Kidney tubule cell (primary cell): ENCODE results near the gene PBX3.
A peak's percentile ranks its signal among the peaks of the same experiment; 100 is the strongest.

ENCODE experiments used
- DNase-seq: peaks from one replicate; pipeline ENCODE4 v3.0.0-alpha.2; 2018; ENCODE audit warnings: low spot score

PBX3 gene

DNA sequence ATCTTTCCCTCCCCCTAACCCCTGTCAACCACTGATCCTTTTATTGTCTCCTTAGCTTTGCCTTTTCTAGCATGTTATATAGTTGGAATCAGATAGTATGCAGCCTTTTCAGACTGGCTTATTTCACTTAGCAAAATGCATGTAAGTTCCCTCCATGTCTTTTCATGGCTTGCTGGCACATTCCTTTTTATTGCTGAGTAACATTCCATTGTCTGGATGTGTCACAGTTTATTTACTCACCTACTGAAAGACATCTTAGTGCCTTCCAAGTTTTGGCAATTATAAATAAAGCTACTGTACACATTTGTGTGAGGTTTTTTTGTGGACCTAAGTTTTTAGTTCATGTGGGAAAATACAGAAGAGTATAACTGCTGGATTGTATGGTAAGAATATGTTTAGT is 230.1 kb downstream of the PBX3 start:
- DNase-seq = peak; percentile 9

DNA sequence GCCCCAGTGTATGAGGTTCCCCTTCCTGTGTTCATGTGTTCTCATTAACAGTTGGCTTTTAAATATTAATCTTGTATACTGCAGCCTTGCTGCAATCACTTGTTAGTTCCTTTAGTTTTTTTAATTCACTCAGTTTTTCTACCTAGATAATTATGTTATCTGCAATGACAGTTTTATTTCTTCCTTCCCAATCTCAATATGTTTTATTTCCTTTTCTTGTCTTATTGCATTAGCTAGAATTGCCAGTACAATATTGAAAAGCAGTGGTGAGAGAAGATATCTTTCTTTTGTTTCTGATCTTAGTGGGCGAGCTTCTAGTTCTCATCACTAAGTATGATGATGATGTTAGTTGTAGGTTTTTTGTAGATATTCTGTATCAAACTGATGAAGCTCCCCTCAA is 232.2 kb downstream of the PBX3 start:
- DNase-seq = no peak

DNA sequence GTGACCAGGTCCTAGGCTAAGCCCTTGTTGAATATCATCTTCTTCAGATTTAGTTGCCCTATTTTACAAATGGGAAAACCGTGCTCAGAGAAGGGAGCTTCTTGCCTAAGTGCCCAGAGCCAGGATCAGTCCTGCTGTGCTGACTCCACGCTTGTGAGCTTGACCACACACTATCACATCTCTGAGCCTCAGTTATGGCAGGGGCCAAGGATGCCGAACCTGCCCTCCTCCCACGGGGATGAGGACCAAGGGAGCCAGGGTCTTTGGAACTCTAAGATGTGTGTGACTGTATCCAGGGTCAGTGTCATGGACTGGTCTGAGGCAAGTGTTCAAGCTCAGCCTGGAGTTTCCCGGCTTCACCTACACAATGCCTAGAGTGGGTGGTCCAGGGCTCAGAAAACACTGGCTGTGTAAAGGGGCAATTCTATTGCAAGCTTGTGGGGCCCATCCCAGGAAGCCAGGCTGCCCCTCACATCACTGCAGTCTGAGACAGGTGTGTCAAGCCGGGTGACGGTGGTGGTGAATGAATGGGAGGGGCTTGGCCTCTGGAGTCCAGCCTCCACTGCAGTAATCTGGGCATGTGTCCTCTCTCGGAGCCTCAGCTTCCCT is 235.7 kb downstream of the PBX3 start:
- DNase-seq = no peak

DNA sequence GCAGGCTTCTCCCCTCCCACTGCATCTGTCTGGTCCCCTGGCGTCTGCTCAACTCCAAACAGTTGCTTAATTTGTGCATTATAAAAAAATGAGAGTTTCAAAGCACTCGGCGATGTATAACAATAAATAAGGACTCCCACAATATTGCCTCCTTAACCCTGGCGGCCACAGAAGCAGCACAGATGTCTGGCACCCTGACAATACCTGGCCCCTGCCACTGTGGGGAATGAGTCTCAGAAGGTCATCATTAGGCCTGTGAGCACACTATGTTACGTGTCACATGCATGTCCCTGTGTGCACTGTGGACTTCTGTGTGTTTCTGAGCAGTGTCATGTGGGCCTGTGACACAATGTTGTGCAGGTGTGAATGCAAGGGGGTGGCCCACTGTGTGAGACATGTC is 236.5 kb downstream of the PBX3 start:
- no peak for DNase-seq

DNA sequence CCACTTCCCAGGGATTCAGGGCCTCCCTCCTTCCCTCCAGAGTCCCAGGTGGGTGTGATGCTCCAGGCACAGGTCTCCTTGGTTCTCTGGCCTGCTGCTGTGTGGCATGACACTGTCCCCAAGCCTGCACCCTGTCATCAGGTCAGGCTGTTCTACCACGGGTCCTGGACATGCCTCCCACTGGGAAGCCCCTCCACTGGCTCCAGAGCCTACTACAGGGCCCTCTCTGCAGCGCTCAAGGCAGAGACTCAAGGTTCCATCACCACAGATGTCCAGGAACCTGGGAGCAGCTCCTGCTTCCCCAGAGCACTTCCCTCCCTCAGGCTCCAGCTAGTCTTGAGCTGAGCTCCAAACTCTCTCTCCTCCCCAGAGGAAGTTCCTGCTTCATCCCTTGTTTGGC is 237.3 kb downstream of the PBX3 start:
- no peak for DNase-seq

DNA sequence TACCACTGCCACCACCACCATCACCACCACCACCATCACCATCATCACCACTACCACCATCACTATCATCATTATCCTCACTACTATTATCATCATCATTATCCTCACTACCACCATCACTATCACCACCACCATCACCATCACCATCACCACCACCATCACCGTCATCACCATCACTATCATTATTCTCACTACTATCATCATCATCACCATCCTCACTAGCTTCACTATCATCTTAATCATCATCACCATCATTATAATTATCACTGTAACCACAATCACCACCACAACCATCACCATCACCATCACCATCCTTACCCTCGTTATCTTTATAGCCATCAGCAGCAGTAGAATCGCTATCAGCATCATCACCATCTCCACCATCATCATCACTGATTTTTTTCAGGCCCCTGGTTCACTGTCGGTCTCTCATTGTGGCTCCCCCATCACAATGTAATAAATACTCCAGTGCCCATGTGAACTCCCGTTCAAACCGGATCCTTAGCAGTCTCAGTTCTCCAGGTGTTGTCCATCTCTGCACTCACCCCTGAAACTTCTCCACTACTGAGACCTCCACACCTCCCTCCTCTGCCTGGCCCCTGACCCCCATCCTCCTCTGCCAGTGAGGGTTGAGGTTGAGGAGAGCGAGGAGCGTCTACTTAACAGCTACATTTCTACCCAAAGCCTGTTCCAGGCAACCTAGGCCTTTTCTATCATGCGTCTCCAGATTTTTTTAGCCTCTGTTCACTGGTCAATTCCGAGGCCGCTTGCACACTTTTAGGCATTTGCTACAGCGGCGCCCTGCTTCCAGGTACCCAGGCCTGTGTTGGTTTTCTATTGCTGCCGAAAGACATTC is 238.2 kb downstream of the PBX3 start:
- DNase-seq = no peak

DNA sequence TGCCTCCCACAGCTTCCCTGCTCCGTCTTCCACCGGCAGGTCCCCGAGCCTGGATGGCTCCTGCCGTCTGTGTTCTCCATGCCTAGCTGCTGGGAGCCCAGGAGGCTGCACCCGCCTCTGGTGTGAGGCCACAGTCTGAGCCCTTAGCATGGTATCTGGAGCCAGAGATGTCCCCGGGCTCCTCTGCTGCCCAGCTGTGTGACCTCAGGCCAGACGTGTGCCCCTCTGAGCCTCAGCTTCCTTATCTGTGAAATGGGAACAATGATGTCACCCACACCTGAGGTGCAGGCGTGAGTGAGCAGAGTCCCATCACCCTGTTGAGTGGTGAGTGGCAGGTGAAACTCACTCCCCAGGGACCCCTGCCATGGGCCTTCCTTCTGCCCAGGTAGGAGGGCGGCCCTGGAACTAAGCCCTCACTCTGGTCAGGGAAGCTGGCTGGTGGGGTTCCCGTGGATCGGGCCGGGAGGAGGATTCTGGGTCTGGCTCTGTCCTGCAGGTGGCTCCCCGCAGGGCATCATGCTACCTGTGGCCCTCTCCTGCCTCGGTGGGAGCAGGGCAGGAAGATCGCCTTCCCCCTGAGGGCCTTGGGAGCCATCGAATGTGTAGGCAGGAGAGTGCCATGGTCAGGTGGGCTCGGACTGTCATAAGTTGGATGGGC is 239.0 kb downstream of the PBX3 start:
- no peak for DNase-seq

- DNase-seq = no peak
These were observed 239.8 kb downstream of the PBX3 start for GRCh38 chr9:125986966-125987365.

DNA sequence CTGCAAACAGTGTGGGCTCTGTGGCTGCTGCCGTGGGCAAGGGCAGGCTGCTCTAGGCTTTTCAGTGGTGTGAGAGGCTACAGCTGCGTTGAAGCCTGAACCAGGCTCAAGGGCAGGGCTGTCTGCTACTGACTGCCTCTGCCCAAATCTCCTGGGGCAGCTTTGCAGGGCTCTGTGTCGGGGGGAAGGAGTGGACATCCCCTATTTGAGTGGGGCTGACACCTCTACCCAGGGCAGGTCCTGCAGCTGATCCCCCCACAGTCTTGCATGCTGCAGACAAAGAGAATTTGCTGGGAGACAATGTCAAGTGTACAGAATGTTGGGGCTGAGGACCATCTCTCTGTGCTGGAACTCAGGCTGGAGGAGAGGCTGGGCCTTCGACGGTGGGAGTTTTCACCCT is 240.2 kb downstream of the PBX3 start:
- DNase-seq = no peak

- DNase-seq = no peak
These were observed 241.4 kb downstream of the PBX3 start for GRCh38 chr9:125988479-125989050.

- no peak for DNase-seq
These were observed 241.9 kb downstream of the PBX3 start for GRCh38 chr9:125989090-125989501.

DNA sequence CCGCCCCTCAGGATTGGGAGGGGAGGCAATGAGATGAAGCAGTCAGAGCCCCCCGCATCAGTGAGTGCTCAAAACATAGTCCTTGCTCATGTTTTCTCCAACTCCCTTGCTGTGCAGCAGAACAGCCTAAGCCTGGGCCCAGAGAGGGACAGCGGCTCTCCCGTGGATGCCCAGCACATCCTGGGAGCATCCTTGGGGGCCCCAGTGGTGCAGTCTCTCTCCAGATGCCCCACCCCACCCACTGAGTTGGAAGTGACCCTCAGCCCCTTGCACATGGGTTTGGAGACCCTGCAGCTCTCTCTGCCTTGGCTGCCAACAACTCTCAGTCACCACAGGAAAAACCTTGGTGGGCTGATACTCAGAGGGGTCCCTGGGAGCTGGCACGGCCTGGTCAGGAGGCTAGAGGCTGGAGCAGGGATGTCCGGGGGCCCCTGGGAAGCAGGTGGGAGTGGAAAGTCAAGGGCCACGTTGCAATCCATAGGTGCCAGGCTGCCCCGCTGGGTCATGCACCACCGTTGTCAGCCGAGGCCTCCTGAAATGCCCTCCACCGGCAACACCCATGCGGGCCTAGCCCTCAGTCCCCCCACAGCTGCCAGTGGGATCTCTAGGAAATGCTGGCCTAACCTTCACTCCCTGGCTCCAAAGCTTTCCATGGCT is 242.5 kb downstream of the PBX3 start:
- DNase-seq = no peak

GRCh38 chr9:125990186-125990792 is 243.1 kb downstream of the PBX3 start:
- DNase-seq = no peak

GRCh38 chr9:125990793-125991220 is 243.6 kb downstream of the PBX3 start:
- no peak for DNase-seq

DNA sequence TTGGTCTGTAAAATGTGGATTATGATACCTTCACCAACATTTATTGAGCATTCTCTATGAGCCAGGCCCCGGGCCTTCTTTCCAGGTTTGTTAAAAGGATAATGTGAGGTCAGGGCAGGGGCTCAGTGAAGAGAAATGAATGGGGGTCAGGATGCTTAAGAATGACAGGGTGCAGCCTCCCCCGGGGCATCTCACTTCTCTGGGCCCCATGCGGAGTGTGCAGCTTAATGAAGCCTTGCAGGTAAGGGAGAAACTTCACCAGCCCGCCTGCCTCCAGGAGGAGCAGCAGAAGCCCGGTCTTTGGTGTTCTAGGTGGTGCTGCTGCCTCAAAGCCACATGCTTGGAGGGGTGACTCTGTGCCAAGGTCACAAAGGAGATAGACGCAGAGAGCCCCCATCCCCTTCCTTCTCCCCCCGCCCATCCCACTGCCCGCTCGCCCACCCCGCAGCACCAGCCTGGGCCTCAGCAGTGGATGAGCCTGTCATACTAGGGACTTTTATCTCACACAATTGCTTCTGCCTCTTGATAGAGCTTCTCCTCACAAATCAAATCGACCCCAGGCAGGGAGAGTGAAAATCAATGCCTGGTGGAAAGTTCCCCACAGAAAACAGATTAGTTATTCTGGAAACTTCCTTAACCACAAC is 244.8 kb downstream of the PBX3 start:
- no peak for DNase-seq

DNA sequence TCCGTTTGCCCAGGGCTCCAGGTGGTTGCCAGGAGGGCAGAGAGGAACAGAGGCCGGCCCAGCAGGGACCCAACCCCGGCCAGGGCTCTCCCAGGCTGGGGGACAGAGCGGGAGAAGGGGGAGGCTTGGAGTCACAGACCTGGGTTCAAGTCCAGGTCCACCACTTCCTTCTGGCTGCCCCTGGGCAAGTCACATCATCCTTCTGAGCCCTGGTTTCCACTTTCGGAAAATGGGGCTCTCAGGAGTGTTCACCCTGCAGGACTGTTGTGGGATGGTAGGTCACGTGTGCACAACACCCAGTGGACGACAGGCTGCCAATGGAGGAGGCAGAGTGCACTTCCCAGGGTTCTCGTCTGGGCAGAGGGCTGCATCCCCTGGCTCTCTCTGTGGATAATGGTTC is 245.4 kb downstream of the PBX3 start:
- DNase-seq = no peak

DNA sequence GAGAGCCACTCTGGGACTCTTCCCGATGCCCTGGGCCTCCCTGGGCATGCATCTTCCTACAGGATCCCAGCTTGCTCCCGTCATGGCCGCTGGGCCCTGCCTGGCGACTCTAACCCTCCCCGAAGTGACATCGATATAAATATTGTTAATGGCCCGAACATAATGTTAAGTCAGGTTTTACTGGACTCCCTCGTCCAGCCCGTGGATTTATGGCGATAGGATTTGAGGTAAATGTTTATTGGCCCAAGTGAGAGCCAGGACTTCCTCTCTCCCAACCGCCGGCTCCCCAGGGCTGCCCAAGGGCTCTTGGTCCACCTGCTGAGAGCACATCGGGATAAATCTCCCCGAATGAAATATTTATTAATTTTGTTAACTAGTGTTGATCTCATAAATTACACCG is 246.3 kb downstream of the PBX3 start:
- DNase-seq = no peak

GRCh38 chr9:125994066-125994943 is 247.1 kb downstream of the PBX3 start:
- no peak for DNase-seq

DNA sequence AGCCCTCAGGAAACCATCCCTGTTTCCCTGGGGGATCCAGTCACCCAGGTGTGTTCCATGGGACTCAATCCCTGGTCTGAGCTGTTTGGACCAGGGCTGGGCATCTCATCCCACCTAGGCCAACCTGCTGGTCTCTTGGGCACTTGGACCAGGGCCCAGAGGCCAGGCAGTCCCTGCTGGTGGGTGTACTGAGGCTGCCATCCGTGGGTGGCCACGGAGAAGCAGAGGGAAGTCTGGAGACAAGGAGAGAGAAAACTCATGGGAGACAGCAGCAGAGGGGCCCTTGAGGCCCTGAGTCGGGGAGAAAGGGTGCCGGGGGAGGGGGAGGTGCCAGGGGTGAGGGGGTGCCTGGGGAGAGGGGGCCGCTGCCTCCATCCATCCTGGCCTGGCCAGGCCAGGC is 247.8 kb downstream of the PBX3 start:
- DNase-seq = no peak

DNA sequence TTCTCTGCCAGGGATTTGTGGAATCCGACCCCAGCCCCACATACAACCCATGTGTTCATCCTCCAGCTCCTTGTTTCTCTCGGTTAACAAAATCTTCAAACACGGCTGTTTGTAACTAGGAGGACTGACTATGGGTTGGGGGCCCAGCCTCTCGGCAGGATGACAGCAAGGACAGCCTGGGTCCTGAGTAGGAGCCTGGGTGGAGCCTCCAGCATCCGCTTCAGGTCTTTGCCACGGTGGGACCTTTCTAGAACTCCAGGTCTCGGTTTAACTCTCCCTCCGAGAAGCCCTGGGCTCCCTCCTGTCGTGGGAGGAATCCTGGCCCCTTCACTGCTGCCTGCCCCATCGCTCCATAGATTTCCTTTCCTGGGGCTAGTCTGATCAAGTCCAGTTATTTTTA is 248.5 kb downstream of the PBX3 start:
- no peak for DNase-seq
